Esophagus squamous epithelium (tissue), 5 donors: ENCODE results near the gene PRKAA1. TPM values are rescaled to one million over a fixed set of nuclear protein-coding genes. Genes with fewer than 3 reads are reported as not detected.

ENCODE experiments used
- DNase-seq: peaks from one replicate; lab custom pipeline; 2025; lab: John Stamatoyannopoulos, UW
- H3K27ac ChIP-seq, 4 donors: fragments of 200-600 bp; sonication (generic); one replicate each; pipeline ENCODE4 v1.5.1; 2016 to 2019; ENCODE audit warnings: mild to moderate bottlenecking in 1 of 4
- H3K27me3 ChIP-seq, 4 donors: fragments of 200-600 bp; sonication (generic); 1 replicate in 3 of 4; 2 replicates in 1 of 4; pipeline versions ENCODE4 v1.5.1 to v1.6.0; 2017 to 2021; ENCODE audit warnings: antibody characterized with exemption in 1 of 4
- H3K36me3 ChIP-seq, 3 donors: fragments of 200-600 bp; sonication (generic); one replicate each; pipeline ENCODE4 v1.5.1; 2016 to 2019
- H3K4me1 ChIP-seq, 3 donors: fragments of 200-600 bp; sonication (generic); one replicate each; pipeline ENCODE4 v1.5.1; 2017 to 2019
- H3K4me3 ChIP-seq, 4 donors: fragments of 200-600 bp; sonication (generic); 1 replicate in 3 of 4; 2 replicates in 1 of 4; pipeline ENCODE4 v1.5.1; 2016 to 2019; ENCODE audit warnings: mild to moderate bottlenecking in 2 of 4, moderate library complexity in 1 of 4
- H3K9me3 ChIP-seq, 3 donors: fragments of 200-600 bp; sonication (generic); one replicate each; pipeline ENCODE4 v1.5.1; 2016 to 2019
- POLR2A ChIP-seq, 4 donors: fragments of 450-650 bp; IDR thresholded peaks; one replicate each; pipeline ENCODE4 v1.6.1; 2017; ENCODE audit warnings: antibody characterized with exemption in 4 of 4, mild to moderate bottlenecking in 4 of 4, moderate library complexity in 3 of 4
- WGBS, 2 donors: methylation state at CpG; one replicate each; pipeline ENCODE4 v1.1.5; 2018; 5-methylcytosine and 5-hydroxymethylcytosine counted together
- intact Hi-C: fragments of 100-400 bp; cut with DNase I; formaldehyde crosslinking; loops from one replicate; pipeline ENCODE4 v1.15.0; 2022
- total RNA-seq, 4 donors: library from RNA; depleted of rRNA; stranded (reverse); fragments of >200 nt; gene quantifications; one replicate each; pipeline ENCODE4 v1.1.0, GENCODE V29; 2016
- TF ChIP-seq, protein P1 (sequence below), 6 experiments: fragments of 450-650 bp in 4 of 6; fragments of 200-600 bp in 2 of 6; sonication (generic) in 2 of 6; IDR thresholded peaks; one replicate each; pipeline ENCODE4 v1.5.1; 2016 to 2019; ENCODE audit warnings: antibody characterized with exemption in 6 of 6, mild to moderate bottlenecking in 4 of 6, moderate library complexity in 4 of 6
- donor health status: DM: yes; HTN: yes; CAD: no.

Gene PRKAA1
- total RNA-seq, 4 donors from 2014 or later: 32.0 to 61.9 (median 51.9) TPM

GRCh38 chr5:40833712-40834229, 35.6 kb upstream of the PRKAA1 start:
- peaks cover 7 to 55% (median 17%) of the 10 kb centered on the region in 3 donors for H3K4me1 ChIP-seq
- intact Hi-C loops: no loop called here
- no peaks in the 10 kb centered on the region for H3K9me3 ChIP-seq
- 31 to 41% methylated on average over 13 of the region's 13 CpGs for WGBS, 2 donors
- peaks cover 23 to 54% (median 30%) of the 10 kb centered on the region in 3 donors for H3K36me3 ChIP-seq
- H3K4me3 ChIP-seq: peak overlapping the region; percentile 51 to 78 (median 62)
- TF ChIP-seq, protein P1, sequence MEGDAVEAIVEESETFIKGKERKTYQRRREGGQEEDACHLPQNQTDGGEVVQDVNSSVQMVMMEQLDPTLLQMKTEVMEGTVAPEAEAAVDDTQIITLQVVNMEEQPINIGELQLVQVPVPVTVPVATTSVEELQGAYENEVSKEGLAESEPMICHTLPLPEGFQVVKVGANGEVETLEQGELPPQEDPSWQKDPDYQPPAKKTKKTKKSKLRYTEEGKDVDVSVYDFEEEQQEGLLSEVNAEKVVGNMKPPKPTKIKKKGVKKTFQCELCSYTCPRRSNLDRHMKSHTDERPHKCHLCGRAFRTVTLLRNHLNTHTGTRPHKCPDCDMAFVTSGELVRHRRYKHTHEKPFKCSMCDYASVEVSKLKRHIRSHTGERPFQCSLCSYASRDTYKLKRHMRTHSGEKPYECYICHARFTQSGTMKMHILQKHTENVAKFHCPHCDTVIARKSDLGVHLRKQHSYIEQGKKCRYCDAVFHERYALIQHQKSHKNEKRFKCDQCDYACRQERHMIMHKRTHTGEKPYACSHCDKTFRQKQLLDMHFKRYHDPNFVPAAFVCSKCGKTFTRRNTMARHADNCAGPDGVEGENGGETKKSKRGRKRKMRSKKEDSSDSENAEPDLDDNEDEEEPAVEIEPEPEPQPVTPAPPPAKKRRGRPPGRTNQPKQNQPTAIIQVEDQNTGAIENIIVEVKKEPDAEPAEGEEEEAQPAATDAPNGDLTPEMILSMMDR (IDR thresholded peaks at IDR 0.05): no peak
- TF ChIP-seq POLR2A (IDR thresholded peaks at IDR 0.05): no peak
- no peak for DNase-seq
- H3K27ac ChIP-seq: peak overlapping the region; percentile 94 to 98 (median 96)
- no peaks in the 10 kb centered on the region for H3K27me3 ChIP-seq

GRCh38 chr5:40832345-40832744, 34.2 kb upstream of the PRKAA1 start:
- Histone ChIP-seq H3K9me3 (no peaks in the 10 kb centered on the region), H3K27ac (no peak overlapping the region), H3K4me1 (peaks cover 7 to 55% (median 17%) of the 10 kb centered on the region in 3 donors), H3K4me3 (no peak overlapping the region), H3K27me3 (no peaks in the 10 kb centered on the region), H3K36me3 (peaks cover 28 to 68% (median 30%) of the 10 kb centered on the region in 3 donors)
- TF ChIP-seq, protein P1 (IDR thresholded peaks at IDR 0.05): no peak
- no peak for TF ChIP-seq POLR2A (IDR thresholded peaks at IDR 0.05)
- intact Hi-C loops: no loop called here
- WGBS, 2 donors: 74 to 75% methylated on average over 4 of the region's 4 CpGs
- no peak for DNase-seq

DNA sequence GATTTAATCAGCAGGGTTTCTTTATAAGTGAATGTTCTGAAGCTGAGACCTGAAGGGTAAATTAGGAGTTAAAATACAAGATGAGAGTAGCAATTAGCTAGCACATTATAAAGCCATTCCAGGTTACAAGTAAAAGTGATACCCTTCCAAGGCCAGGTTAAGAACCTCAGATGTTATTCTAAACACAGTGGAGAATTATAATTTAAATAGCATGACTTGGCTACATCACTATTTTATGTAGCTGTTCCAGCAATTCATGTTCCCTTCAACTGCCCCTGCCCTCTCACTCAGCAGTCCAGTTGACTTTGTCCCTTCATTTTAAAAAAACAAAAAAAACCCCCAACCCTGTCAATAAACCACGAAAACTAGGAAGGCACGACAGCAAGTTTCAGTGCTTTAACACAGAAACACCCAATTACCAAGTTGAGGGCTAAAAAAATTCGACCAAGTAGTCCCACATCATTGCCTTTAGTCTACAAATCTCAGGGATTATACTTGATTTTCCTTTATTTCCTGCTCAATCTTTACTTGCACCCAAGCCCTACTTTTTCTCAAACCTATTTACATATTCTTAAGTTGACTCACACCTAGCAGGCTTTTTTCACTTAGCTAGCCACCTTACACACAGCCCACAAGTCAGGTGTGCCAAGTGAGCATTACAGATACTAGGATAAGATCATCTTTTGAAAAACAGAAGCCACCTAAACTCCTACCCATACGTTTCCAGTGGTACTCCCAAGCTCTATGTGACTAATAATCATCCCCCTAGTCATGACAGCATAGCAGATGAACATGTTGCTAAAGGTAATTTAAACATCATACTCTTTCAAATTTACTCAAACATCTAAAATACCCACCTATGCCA, 33.4 kb upstream of the PRKAA1 start:
- no peaks in the 10 kb centered on the region for H3K9me3 ChIP-seq
- H3K27ac ChIP-seq: no peak overlapping the region
- no peak for DNase-seq
- H3K4me3 ChIP-seq: no peak overlapping the region
- H3K4me1 ChIP-seq: peaks cover 7 to 54% (median 17%) of the 10 kb centered on the region in 3 donors
- no peaks in the 10 kb centered on the region for H3K27me3 ChIP-seq
- intact Hi-C loops: no loop called here
- WGBS, 2 donors: 52 to 57% methylated on average over 4 of the region's 4 CpGs
- peaks cover 30 to 76% (median 35%) of the 10 kb centered on the region in 3 donors for H3K36me3 ChIP-seq
- TF ChIP-seq, protein P1 (IDR thresholded peaks at IDR 0.05): no peak
- no peak for TF ChIP-seq POLR2A (IDR thresholded peaks at IDR 0.05)

GRCh38 chr5:40829748-40830533, 31.8 kb upstream of the PRKAA1 start:
- Histone ChIP-seq H3K4me1 (peaks cover 7 to 42% (median 13%) of the 10 kb centered on the region in 3 donors), H3K4me3 (no peak overlapping the region), H3K27ac (no peak overlapping the region), H3K36me3 (peaks cover 30 to 86% (median 38%) of the 10 kb centered on the region in 3 donors), H3K9me3 (no peaks in the 10 kb centered on the region), H3K27me3 (no peaks in the 10 kb centered on the region)
- 88 to 89% methylated on average over 11 to 13 of the region's 13 CpGs for WGBS, 2 donors
- TF ChIP-seq POLR2A (IDR thresholded peaks at IDR 0.05): no peak
- TF ChIP-seq, protein P1 (IDR thresholded peaks at IDR 0.05): no peak
- no peak for DNase-seq
- intact Hi-C loops: no loop called here
